Endothelial cell (in vitro differentiated cells): ENCODE data around the gene TRIM3. TPM values are rescaled to one million over a fixed set of nuclear protein-coding genes. Genes with fewer than 3 reads are reported as not detected.

Source experiments
- DNase-seq: peaks from one replicate; pipeline ENCODE4 v3.0.0; 2021; ENCODE audit warnings: low spot score
- H3K27ac Mint-ChIP-seq: one replicate; pipeline ENCODE4 v1.8.0; 2021; ENCODE audit warnings: mixed read lengths, inconsistent platforms; ENCODE audit not compliant: unreplicated experiment
- H3K27me3 Mint-ChIP-seq: one replicate; pipeline ENCODE4 v1.8.0; 2021; ENCODE audit warnings: mild to moderate bottlenecking, moderate library complexity, mixed read lengths, inconsistent platforms; ENCODE audit not compliant: unreplicated experiment
- H3K36me3 Mint-ChIP-seq: one replicate; pipeline ENCODE4 v1.8.0; 2021; ENCODE audit warnings: mild to moderate bottlenecking, low read depth, mixed read lengths, inconsistent platforms; ENCODE audit not compliant: unreplicated experiment
- H3K4me1 Mint-ChIP-seq: one replicate; pipeline ENCODE4 v1.8.0; 2021; ENCODE audit warnings: mild to moderate bottlenecking, mixed read lengths, inconsistent platforms; ENCODE audit not compliant: unreplicated experiment
- H3K4me3 Mint-ChIP-seq: one replicate; pipeline ENCODE4 v1.8.0; 2021; ENCODE audit warnings: mild to moderate bottlenecking, mixed read lengths, inconsistent platforms; ENCODE audit not compliant: unreplicated experiment
- H3K9me3 Mint-ChIP-seq: one replicate; pipeline ENCODE4 v1.8.0; 2021; ENCODE audit warnings: mixed read lengths, inconsistent platforms; ENCODE audit not compliant: unreplicated experiment
- CTCF ChIP-seq: fragments of 200-600 bp; sonication (generic); IDR thresholded peaks from one replicate; pipeline ENCODE4 v1.5.0; 2021; ENCODE audit warnings: antibody characterized with exemption; ENCODE audit not compliant: unreplicated experiment
- total RNA-seq: library from RNA; stranded (reverse); fragmentation: NEBNext Ultra II Directional; extraction: Animal tissue kit (Norgen Biotek cat#: 25700); gene quantifications from one replicate; pipeline ENCODE4 v1.2.1, GENCODE V29; 2021; ENCODE audit not compliant: unreplicated experiment

TRIM3 gene
- total RNA-seq, 1 donor from 2014 or later, result 26.0 TPM

- TF ChIP-seq CTCF, result no peak
- Mint-ChIP-seq H3K9me3 (no peaks in the 10 kb centered on the region), H3K27ac (no peak overlapping the region), H3K36me3 (peaks cover 12% of the 10 kb centered on the region), H3K27me3 (peaks cover 14% of the 10 kb centered on the region), H3K4me3 (no peak overlapping the region), H3K4me1 (peaks cover 7% of the 10 kb centered on the region)
- no peak for DNase-seq
These were observed 72.3 kb downstream of the TRIM3 start for GRCh38 chr11:6401464-6401863.

- Mint-ChIP-seq H3K9me3 (no peaks in the 10 kb centered on the region), H3K27ac (no peak overlapping the region), H3K4me3 (no peak overlapping the region), H3K27me3 (peaks cover 13% of the 10 kb centered on the region), H3K4me1 (peaks cover 7% of the 10 kb centered on the region), H3K36me3 (peaks cover 8% of the 10 kb centered on the region)
- TF ChIP-seq CTCF, result no peak
- no peak for DNase-seq
These were observed 73.1 kb downstream of the TRIM3 start for GRCh38 chr11:6400431-6401345.

Other genes with a start within 250 kb of the TRIM3 start
- gene FHIP1B, start 239.3 kb downstream of the TRIM3 start, total RNA-seq, result 29.3 TPM
- gene CNGA4, start 234.9 kb downstream of the TRIM3 start, total RNA-seq, result not detected
- 0.64 TPM for gene CCKBR, start 214.1 kb downstream of the TRIM3 start, total RNA-seq
- 91.0 TPM for gene CAVIN3, start 153.4 kb downstream of the TRIM3 start, total RNA-seq
- 24.8 TPM for gene SMPD1, start 83.5 kb downstream of the TRIM3 start, total RNA-seq
- gene APBB1, start 54.8 kb downstream of the TRIM3 start, total RNA-seq, result 43.6 TPM
- gene HPX, start 33.0 kb downstream of the TRIM3 start, total RNA-seq, result 1.4 TPM
- gene ARFIP2, start 7.4 kb upstream of the TRIM3 start, total RNA-seq, result 46.7 TPM
- 42.2 TPM for gene TIMM10B, start 7.6 kb upstream of the TRIM3 start, total RNA-seq
- gene DNHD1, start 23.3 kb upstream of the TRIM3 start, total RNA-seq, result 8.5 TPM
- 14.6 TPM for gene RRP8, start 129.7 kb upstream of the TRIM3 start, total RNA-seq
- gene ILK, start 129.8 kb upstream of the TRIM3 start, total RNA-seq, result 183 TPM
- gene TAF10, start 138.3 kb upstream of the TRIM3 start, total RNA-seq, result 62.2 TPM
- 52.9 TPM for gene TPP1, start 145.5 kb upstream of the TRIM3 start, total RNA-seq
- gene DCHS1, start 181.9 kb upstream of the TRIM3 start, total RNA-seq, result 156 TPM
- 44.8 TPM for gene MRPL17, start 209.4 kb upstream of the TRIM3 start, total RNA-seq